Measurements from ENCODE around the gene ETNK2.
"Not testable (repeated sequence)": the region's sequence is repeated elsewhere in the genome, so short reads cannot be mapped to it uniquely, and the experiment has no call there.

Gene ETNK2

DNA sequence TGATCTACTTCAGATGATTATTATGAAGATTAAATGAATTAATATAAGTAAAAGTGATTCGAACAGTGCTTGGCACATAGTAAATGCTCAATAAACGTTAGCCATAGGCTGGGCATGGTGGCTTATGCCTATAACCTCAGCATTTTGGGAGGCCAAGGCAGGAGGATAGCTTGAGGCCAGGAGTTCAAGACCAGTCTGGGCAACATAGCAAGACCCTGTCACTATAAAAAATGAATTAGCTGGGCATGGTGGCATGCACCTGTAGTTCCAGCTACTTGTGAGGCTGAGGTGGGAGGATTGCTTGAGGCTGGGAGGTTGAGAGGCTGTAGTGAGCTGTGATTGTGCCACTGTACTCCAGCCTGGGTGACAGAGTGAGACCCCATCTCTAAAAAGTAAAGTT is 52.1 kb downstream of the ETNK2 start:
- not testable (repeated sequence) for H2BK120ac ChIP-seq (ENCODE audit: low read depth, low read length); H3K79me1 ChIP-seq (replicated peaks; ENCODE audit: low read length, poor library complexity, severe bottlenecking); H2AK5ac ChIP-seq (ENCODE audit: low read length, severe bottlenecking); H2BK15ac ChIP-seq (ENCODE audit: low read depth, poor library complexity, severe bottlenecking); H3K9ac ChIP-seq (ENCODE audit: low read length); H3K18ac ChIP-seq (ENCODE audit: low read depth in 1 of 2, low read length in 2 of 2); H3K4me3 ChIP-seq (ENCODE audit: insufficient read depth in 1 of 2, low read depth in 1 of 2, low read length in 2 of 2); H3K4ac ChIP-seq (ENCODE audit: low read depth in 1 of 2, low read length in 2 of 2); H2BK12ac ChIP-seq (ENCODE audit: low read length in 2 of 2); H4K8ac ChIP-seq (ENCODE audit: low read length); H3K9me3 ChIP-seq (ENCODE audit: control insufficient read depth, low read length); H3K4me2 ChIP-seq (ENCODE audit: low read length, poor library complexity, severe bottlenecking); H3K27ac ChIP-seq (ENCODE audit: low read length, poor library complexity, severe bottlenecking); H2BK5ac ChIP-seq (ENCODE audit: low read depth, low read length, poor library complexity, severe bottlenecking); H3K14ac ChIP-seq (ENCODE audit: low read length in 2 of 2); H3K27me3 ChIP-seq (ENCODE audit: control insufficient read depth in 1 of 2, insufficient read depth in 1 of 2, low read length in 2 of 2); DNase-seq; H3K36me3 ChIP-seq (ENCODE audit: control insufficient read depth in 1 of 2, insufficient read depth in 2 of 2, low read depth in 1 of 2, low read length in 2 of 2); H3K23ac ChIP-seq (ENCODE audit: low read length in 2 of 2); H4K91ac ChIP-seq (ENCODE audit: low read length); H2AFZ ChIP-seq (ENCODE audit: low read depth, low read length); H3K4me1 ChIP-seq (ENCODE audit: control insufficient read depth, insufficient read depth, low read depth, low read length)
- 86% methylated on average over 2 of the region's 2 CpGs for WGBS

DNA sequence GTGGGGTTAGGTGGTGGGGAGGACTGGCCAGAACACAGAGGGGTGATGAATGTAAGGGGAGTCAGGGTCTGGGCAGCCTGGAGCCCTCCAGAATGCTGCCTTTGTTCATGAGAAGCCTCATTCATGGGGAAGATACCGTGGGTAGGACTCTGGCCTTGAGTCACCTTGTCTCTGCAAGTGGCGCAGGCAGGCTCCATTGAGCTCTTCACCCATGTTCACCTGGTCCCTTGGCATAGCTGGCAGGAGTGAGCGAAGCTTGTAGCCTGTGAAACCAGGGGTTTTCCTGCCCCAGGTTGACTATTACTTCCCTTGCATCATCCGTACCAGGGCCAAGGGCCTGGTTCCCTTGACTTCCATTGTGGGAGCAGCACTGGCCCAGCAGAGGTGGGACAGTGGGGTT is 53.2 kb downstream of the ETNK2 start:
- no peak overlapping the region for H3K4me3 ChIP-seq (ENCODE audit: insufficient read depth in 1 of 2, low read depth in 1 of 2, low read length in 2 of 2)
- H3K18ac ChIP-seq (ENCODE audit: low read depth in 1 of 2, low read length in 2 of 2), result no peak overlapping the region
- no peak overlapping the region for H3K9ac ChIP-seq (ENCODE audit: low read length)
- H3K27me3 ChIP-seq (ENCODE audit: control insufficient read depth in 1 of 2, insufficient read depth in 1 of 2, low read length in 2 of 2), result peaks cover 0 to 12% of the 10 kb centered on the region in 2 experiments
- no peak for DNase-seq
- H3K4me1 ChIP-seq (ENCODE audit: control insufficient read depth, insufficient read depth, low read depth, low read length), result peaks cover 3% of the 10 kb centered on the region
- no peak overlapping the region for H2BK120ac ChIP-seq (ENCODE audit: low read depth, low read length)
- no peak overlapping the region for H4K8ac ChIP-seq (ENCODE audit: low read length)
- no peak overlapping the region for H3K4ac ChIP-seq (ENCODE audit: low read depth in 1 of 2, low read length in 2 of 2)
- no peak overlapping the region for H2BK15ac ChIP-seq (ENCODE audit: low read depth, poor library complexity, severe bottlenecking)
- no peak overlapping the region for H3K27ac ChIP-seq (ENCODE audit: low read length, poor library complexity, severe bottlenecking)
- no peak overlapping the region for H3K4me2 ChIP-seq (ENCODE audit: low read length, poor library complexity, severe bottlenecking)
- WGBS, result 95% methylated on average over 4 of the region's 4 CpGs
- no peak overlapping the region for H3K14ac ChIP-seq (ENCODE audit: low read length in 2 of 2)
- no peaks in the 10 kb centered on the region for H3K9me3 ChIP-seq (ENCODE audit: control insufficient read depth, low read length)
- no peak overlapping the region for H3K23ac ChIP-seq (ENCODE audit: low read length in 2 of 2)
- peaks cover 5% of the 10 kb centered on the region for H3K79me1 ChIP-seq (replicated peaks; ENCODE audit: low read length, poor library complexity, severe bottlenecking)
- H2AK5ac ChIP-seq (ENCODE audit: low read length, severe bottlenecking), result no peak overlapping the region
- no peak overlapping the region for H2BK5ac ChIP-seq (ENCODE audit: low read depth, low read length, poor library complexity, severe bottlenecking)
- no peaks in the 10 kb centered on the region for H3K36me3 ChIP-seq (ENCODE audit: control insufficient read depth in 1 of 2, insufficient read depth in 2 of 2, low read depth in 1 of 2, low read length in 2 of 2)
- H4K91ac ChIP-seq (ENCODE audit: low read length), result no peak overlapping the region
- H2AFZ ChIP-seq (ENCODE audit: low read depth, low read length), result no peak overlapping the region
- H2BK12ac ChIP-seq (ENCODE audit: low read length in 2 of 2), result no peak overlapping the region

DNA sequence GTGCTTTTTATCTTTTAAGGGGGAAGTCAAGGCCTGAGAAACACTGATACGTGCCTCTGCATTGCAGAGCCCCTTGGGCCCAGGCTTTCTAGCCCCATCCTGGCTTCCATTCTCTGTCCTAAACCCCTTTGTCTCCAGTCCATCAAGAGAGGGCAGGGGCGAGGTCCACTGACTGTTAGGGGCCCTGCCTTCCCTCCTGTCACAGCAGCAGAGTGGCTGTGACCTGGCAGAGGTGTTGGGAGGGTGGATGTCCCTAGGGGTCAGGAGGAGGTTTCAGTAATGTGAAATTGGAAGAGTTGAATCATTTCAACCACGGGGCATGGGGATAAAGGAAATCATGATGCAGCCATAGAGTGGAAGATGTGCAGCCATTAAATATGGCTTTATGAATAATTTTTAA is 54.9 kb downstream of the ETNK2 start:
- no peak overlapping the region for H2AFZ ChIP-seq (ENCODE audit: low read depth, low read length)
- H3K9me3 ChIP-seq (ENCODE audit: control insufficient read depth, low read length), result no peaks in the 10 kb centered on the region
- no peak overlapping the region for H2AK5ac ChIP-seq (ENCODE audit: low read length, severe bottlenecking)
- H2BK5ac ChIP-seq (ENCODE audit: low read depth, low read length, poor library complexity, severe bottlenecking), result no peak overlapping the region
- H3K23ac ChIP-seq (ENCODE audit: low read length in 2 of 2), result no peak overlapping the region
- H3K4me1 ChIP-seq (ENCODE audit: control insufficient read depth, insufficient read depth, low read depth, low read length), result peaks cover 5% of the 10 kb centered on the region
- H4K91ac ChIP-seq (ENCODE audit: low read length), result no peak overlapping the region
- peaks cover 6% of the 10 kb centered on the region for H3K79me1 ChIP-seq (replicated peaks; ENCODE audit: low read length, poor library complexity, severe bottlenecking)
- H2BK12ac ChIP-seq (ENCODE audit: low read length in 2 of 2), result peak overlapping the region in 1 of 2 experiments; percentile 45
- H3K36me3 ChIP-seq (ENCODE audit: control insufficient read depth in 1 of 2, insufficient read depth in 2 of 2, low read depth in 1 of 2, low read length in 2 of 2), result no peaks in the 10 kb centered on the region
- H3K27me3 ChIP-seq (ENCODE audit: control insufficient read depth in 1 of 2, insufficient read depth in 1 of 2, low read length in 2 of 2), result peaks cover 0 to 12% of the 10 kb centered on the region in 2 experiments
- no peak overlapping the region for H3K4me2 ChIP-seq (ENCODE audit: low read length, poor library complexity, severe bottlenecking)
- H3K18ac ChIP-seq (ENCODE audit: low read depth in 1 of 2, low read length in 2 of 2), result no peak overlapping the region
- H3K27ac ChIP-seq (ENCODE audit: low read length, poor library complexity, severe bottlenecking), result no peak overlapping the region
- no peak overlapping the region for H2BK15ac ChIP-seq (ENCODE audit: low read depth, poor library complexity, severe bottlenecking)
- no peak overlapping the region for H3K9ac ChIP-seq (ENCODE audit: low read length)
- no peak for DNase-seq
- H3K4me3 ChIP-seq (ENCODE audit: insufficient read depth in 1 of 2, low read depth in 1 of 2, low read length in 2 of 2), result no peak overlapping the region
- no peak overlapping the region for H3K14ac ChIP-seq (ENCODE audit: low read length in 2 of 2)
- no peak overlapping the region for H3K4ac ChIP-seq (ENCODE audit: low read depth in 1 of 2, low read length in 2 of 2)
- no peak overlapping the region for H2BK120ac ChIP-seq (ENCODE audit: low read depth, low read length)
- no peak overlapping the region for H4K8ac ChIP-seq (ENCODE audit: low read length)
- 77% methylated on average over 3 of the region's 3 CpGs for WGBS

DNA sequence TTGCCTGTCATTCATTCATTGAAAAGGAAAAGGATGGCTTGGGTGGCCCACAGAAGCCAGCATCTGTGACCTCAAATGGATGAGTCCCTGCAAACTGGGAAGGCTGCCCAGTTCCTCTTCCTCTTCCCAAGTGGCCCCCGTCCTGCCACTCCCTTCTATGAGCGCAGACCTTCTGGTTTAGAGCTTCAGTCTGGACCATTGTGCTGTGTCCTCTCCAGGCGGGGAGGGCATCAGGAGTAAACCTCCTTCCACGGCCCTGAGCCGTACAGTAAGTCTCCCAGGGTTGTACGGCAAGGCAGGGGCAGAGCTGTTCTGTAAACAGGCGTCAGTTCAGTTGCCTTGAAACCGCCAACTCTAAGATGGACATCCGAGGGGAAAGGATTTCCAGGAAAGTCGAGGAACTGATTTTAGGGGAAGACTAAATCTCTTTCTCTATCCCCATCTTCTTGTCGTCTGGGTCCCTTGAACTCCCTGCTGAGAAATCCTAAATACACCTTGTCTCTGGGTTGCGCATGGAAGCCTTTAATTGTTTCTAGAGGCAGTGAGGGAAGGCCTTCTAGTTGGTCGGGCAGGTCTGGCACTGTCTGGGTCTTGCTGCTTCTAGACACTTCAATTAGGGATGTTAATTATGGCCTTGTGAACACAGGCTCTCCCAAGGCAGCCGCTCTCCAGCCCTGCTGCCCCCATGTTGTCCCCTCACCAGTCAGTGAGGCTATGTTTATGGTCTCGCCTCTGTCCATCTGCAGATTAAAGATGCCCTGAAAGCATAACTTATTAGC is 56.8 kb downstream of the ETNK2 start:
- Histone ChIP-seq H2AK5ac (ENCODE audit: low read length, severe bottlenecking) (no peak overlapping the region), H2BK5ac (ENCODE audit: low read depth, low read length, poor library complexity, severe bottlenecking) (no peak overlapping the region), H4K8ac (ENCODE audit: low read length) (peak overlapping the region; percentile 17), H3K9ac (ENCODE audit: low read length) (no peak overlapping the region), H2BK12ac (ENCODE audit: low read length in 2 of 2) (no peak overlapping the region), H3K23ac (ENCODE audit: low read length in 2 of 2) (no peak overlapping the region), H3K9me3 (ENCODE audit: control insufficient read depth, low read length) (no peaks in the 10 kb centered on the region), H2BK120ac (ENCODE audit: low read depth, low read length) (no peak overlapping the region), H3K36me3 (ENCODE audit: control insufficient read depth in 1 of 2, insufficient read depth in 2 of 2, low read depth in 1 of 2, low read length in 2 of 2) (no peaks in the 10 kb centered on the region), H3K4me3 (ENCODE audit: insufficient read depth in 1 of 2, low read depth in 1 of 2, low read length in 2 of 2) (no peak overlapping the region), H3K4ac (ENCODE audit: low read depth in 1 of 2, low read length in 2 of 2) (no peak overlapping the region), H3K18ac (ENCODE audit: low read depth in 1 of 2, low read length in 2 of 2) (peak overlapping the region in 1 of 2 experiments; percentile 72), H4K91ac (ENCODE audit: low read length) (no peak overlapping the region), H3K14ac (ENCODE audit: low read length in 2 of 2) (no peak overlapping the region), H3K27me3 (ENCODE audit: control insufficient read depth in 1 of 2, insufficient read depth in 1 of 2, low read length in 2 of 2) (peaks cover 0 to 12% of the 10 kb centered on the region in 2 experiments), H3K4me2 (ENCODE audit: low read length, poor library complexity, severe bottlenecking) (no peak overlapping the region), H2BK15ac (ENCODE audit: low read depth, poor library complexity, severe bottlenecking) (no peak overlapping the region), H2AFZ (ENCODE audit: low read depth, low read length) (no peak overlapping the region), H3K4me1 (ENCODE audit: control insufficient read depth, insufficient read depth, low read depth, low read length) (peaks cover 5% of the 10 kb centered on the region), H3K79me1 (replicated peaks; ENCODE audit: low read length, poor library complexity, severe bottlenecking) (peaks cover 6% of the 10 kb centered on the region), H3K27ac (ENCODE audit: low read length, poor library complexity, severe bottlenecking) (no peak overlapping the region)
- 78% methylated on average over 14 of the region's 15 CpGs for WGBS
- no peak for DNase-seq
